Bronchial epithelial cell (primary cell): ENCODE measurements around the gene IPO4. TPM values are rescaled to one million over a fixed set of nuclear protein-coding genes. Genes with fewer than 3 reads are reported as not detected.
A peak's percentile ranks its signal among the peaks of the same experiment; 100 is the strongest.

ENCODE experiments used
- DNase-seq: peaks from one replicate; pipeline ENCODE4 v3.0.0-alpha.2; 2010; ENCODE audit warnings: low read depth
- FAIRE-seq: peaks from 2 replicates; lab custom pipeline; 2011; peaks lifted over from hg19 to GRCh38; lab: Jason Lieb, UNC
- H3K27me3 ChIP-seq: 2 replicates; pipeline ENCODE4 v1.5.1; 2011; ENCODE audit warnings: low read length; ENCODE audit not compliant: control insufficient read depth, insufficient read depth
- H3K36me3 ChIP-seq: 2 replicates; pipeline ENCODE4 v1.5.1; 2011; ENCODE audit warnings: low read length; ENCODE audit not compliant: control insufficient read depth, insufficient read depth
- H3K4me3 ChIP-seq: 2 replicates; pipeline ENCODE4 v1.5.1; 2011; ENCODE audit warnings: mild to moderate bottlenecking, low read depth, low read length, control low read depth
- CTCF ChIP-seq: IDR thresholded peaks from 2 replicates; pipeline ENCODE4 v1.5.1; 2011; ENCODE audit warnings: mild to moderate bottlenecking, moderate library complexity, low read length, control low read depth, inconsistent platforms; ENCODE audit not compliant: insufficient read depth, severe bottlenecking
- total RNA-seq: library from RNA; depleted of rRNA; stranded (reverse); fragments of >200 nt; gene quantifications from 2 replicates; pipeline ENCODE4 v1.2.1, GENCODE V29; 2014

Gene IPO4
- total RNA-seq, 1 donor from 2014 or later = 41.9 TPM

- H3K4me3 ChIP-seq = no peak overlapping the region
- H3K27me3 ChIP-seq = no peaks in the 10 kb centered on the region
- no peak for TF ChIP-seq CTCF
- H3K36me3 ChIP-seq = peaks cover 4% of the 10 kb centered on the region
- FAIRE-seq = no peak
- DNase-seq = no peak
Measured at GRCh38 chr14:24172261-24172860, 16.3 kb downstream of the IPO4 start.

GRCh38 chr14:24171422-24172260 lies 17.0 kb downstream of the IPO4 start, which contains the start of gene REC8:
TSS of gene REC8 (plus strand) at chr14:24172080. CDS start at chr14:24172553, 473 bp downstream.
- no peak for FAIRE-seq
- H3K36me3 ChIP-seq = peaks cover 4% of the 10 kb centered on the region
- H3K27me3 ChIP-seq = no peaks in the 10 kb centered on the region
- peak; percentile 56 for DNase-seq
- H3K4me3 ChIP-seq = peak within 1 kb of the TSS; percentile 7
- TF ChIP-seq CTCF = no peak

GRCh38 chr14:24167469-24168114 lies 21.0 kb downstream of the IPO4 start:
- DNase-seq = no peak

GRCh38 chr14:24165785-24166184 lies 22.8 kb downstream of the IPO4 start:
- no peak for FAIRE-seq
- H3K4me3 ChIP-seq = no peak overlapping the region
- no peaks in the 10 kb centered on the region for H3K27me3 ChIP-seq
- H3K36me3 ChIP-seq = peaks cover 29% of the 10 kb centered on the region
- DNase-seq = no peak
- TF ChIP-seq CTCF = no peak

More at GRCh38 chr14:24167469-24168114, 21.0 kb downstream of the IPO4 start:
- no peak for FAIRE-seq
- no peaks in the 10 kb centered on the region for H3K27me3 ChIP-seq
- H3K36me3 ChIP-seq = peaks cover 28% of the 10 kb centered on the region
- no peak overlapping the region for H3K4me3 ChIP-seq
- TF ChIP-seq CTCF = no peak

- Histone ChIP-seq H3K36me3 (peaks cover 35% of the 10 kb centered on the region), H3K4me3 (no peak overlapping the region), H3K27me3 (no peaks in the 10 kb centered on the region)
- TF ChIP-seq CTCF = no peak
- no peak for DNase-seq
- FAIRE-seq = no peak
Measured at GRCh38 chr14:24164518-24164991, 24.1 kb downstream of the IPO4 start.
